ENCODE measurements around the gene MYO3B.

GRCh38 chr2:170247882-170248393 lies 70.0 kb downstream of the MYO3B start:
- TF ChIP-seq POLR2AphosphoS5 (IDR thresholded peaks at IDR 0.05) (no peak), CTCF (IDR thresholded peaks at IDR 0.05) (no peak), POLR2A (IDR thresholded peaks at IDR 0.05) (no peak)

Measured in prostate gland (tissue), 2 donors.